IPS-18a (cell line): ENCODE data around the gene CNNM3.
A peak's percentile ranks its signal among the peaks of the same experiment; 100 is the strongest.

Experiments used
- H3K27ac ChIP-seq: one replicate; pipeline ENCODE4 v1.5.1; 2013; ENCODE audit warnings: low read length
- H3K27me3 ChIP-seq: one replicate; pipeline ENCODE4 v1.6.1; 2013; ENCODE audit warnings: mild to moderate bottlenecking, low read length; ENCODE audit not compliant: control insufficient read depth, insufficient read depth
- H3K36me3 ChIP-seq: one replicate; pipeline ENCODE4 v1.6.1; 2013; ENCODE audit warnings: low read depth, low read length; ENCODE audit not compliant: control insufficient read depth
- H3K4me1 ChIP-seq: one replicate; pipeline ENCODE4 v1.6.1; 2013; ENCODE audit warnings: low read depth, low read length; ENCODE audit not compliant: control insufficient read depth
- H3K4me3 ChIP-seq: one replicate; pipeline ENCODE4 v1.5.1; 2013; ENCODE audit warnings: low read length
- H3K9ac ChIP-seq: one replicate; pipeline ENCODE4 v1.6.1; 2013; ENCODE audit warnings: mild to moderate bottlenecking, low read length, moderate library complexity
- H3K9me3 ChIP-seq: one replicate; pipeline ENCODE4 v1.6.1; 2013; ENCODE audit warnings: low read depth, low read length; ENCODE audit not compliant: control insufficient read depth

The CNNM3 gene

GRCh38 chr2:96810783-96811192 is 5.3 kb upstream of the CNNM3 start:
- Histone ChIP-seq H3K9me3 (no peaks in the 10 kb centered on the region), H3K9ac (no peak overlapping the region), H3K27ac (no peak overlapping the region), H3K36me3 (no peaks in the 10 kb centered on the region), H3K4me3 (no peak overlapping the region), H3K27me3 (no peaks in the 10 kb centered on the region), H3K4me1 (peaks cover 4% of the 10 kb centered on the region)

- H3K36me3 ChIP-seq, result no peaks in the 10 kb centered on the region
- no peaks in the 10 kb centered on the region for H3K9me3 ChIP-seq
- peaks cover 4% of the 10 kb centered on the region for H3K4me1 ChIP-seq
- no peak overlapping the region for H3K27ac ChIP-seq
- no peaks in the 10 kb centered on the region for H3K27me3 ChIP-seq
- H3K4me3 ChIP-seq, result no peak overlapping the region
- no peak overlapping the region for H3K9ac ChIP-seq
Observed at GRCh38 chr2:96811917-96812316, 4.2 kb upstream of the CNNM3 start.

- peaks cover 8% of the 10 kb centered on the region for H3K27me3 ChIP-seq
- H3K27ac ChIP-seq, result no peak overlapping the region
- peaks cover 7% of the 10 kb centered on the region for H3K4me1 ChIP-seq
- H3K9me3 ChIP-seq, result no peaks in the 10 kb centered on the region
- peaks cover 3% of the 10 kb centered on the region for H3K36me3 ChIP-seq
- no peak overlapping the region for H3K9ac ChIP-seq
- H3K4me3 ChIP-seq, result no peak overlapping the region
Observed at GRCh38 chr2:96813656-96814055, 2.4 kb upstream of the CNNM3 start.

DNA sequence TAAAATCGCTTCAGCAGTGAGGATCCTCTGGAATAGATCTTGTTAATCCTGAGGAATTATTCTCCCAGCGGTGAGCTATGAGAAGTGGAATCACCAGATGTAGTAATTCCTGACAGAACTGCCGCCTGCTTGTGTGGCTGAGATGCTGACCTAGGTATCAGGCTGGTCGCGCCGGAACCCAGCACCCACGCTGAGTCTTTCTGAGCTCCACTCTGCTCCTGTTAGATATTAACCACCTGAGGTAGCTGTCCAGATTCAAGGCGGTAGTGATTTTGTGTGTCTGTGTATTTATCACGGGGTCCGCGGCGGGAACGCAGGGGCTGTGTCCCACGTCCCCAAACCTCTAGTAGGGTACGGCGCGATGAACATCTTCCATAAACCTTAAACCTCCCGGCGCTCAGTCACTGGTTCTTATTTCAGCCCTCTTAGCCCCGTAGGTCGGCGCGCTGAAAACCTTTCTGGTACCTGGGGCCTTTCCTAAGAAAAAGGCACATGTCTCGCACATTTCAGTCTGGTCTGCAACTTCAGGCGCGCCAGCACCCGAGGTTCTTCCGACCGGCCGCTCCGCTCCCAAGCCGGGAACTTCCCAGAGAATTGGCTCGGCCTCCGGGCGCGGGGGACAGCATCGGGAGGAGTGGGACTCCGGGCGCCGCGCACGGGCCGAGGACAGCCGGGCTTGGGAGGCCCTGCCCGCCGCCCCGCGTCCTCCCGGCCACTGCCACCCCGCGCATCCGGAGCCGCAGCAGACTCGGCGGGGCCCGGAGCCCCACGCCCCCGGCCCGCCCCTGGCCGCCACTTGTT is 542 bp upstream of the CNNM3 start:
- Histone ChIP-seq H3K9me3 (no peaks in the 10 kb centered on the region), H3K27me3 (peaks cover 8% of the 10 kb centered on the region), H3K9ac (peak overlapping the region; percentile 56), H3K36me3 (peaks cover 8% of the 10 kb centered on the region), H3K4me3 (peak overlapping the region; percentile 85), H3K27ac (peak overlapping the region; percentile 34), H3K4me1 (peaks cover 7% of the 10 kb centered on the region)

DNA sequence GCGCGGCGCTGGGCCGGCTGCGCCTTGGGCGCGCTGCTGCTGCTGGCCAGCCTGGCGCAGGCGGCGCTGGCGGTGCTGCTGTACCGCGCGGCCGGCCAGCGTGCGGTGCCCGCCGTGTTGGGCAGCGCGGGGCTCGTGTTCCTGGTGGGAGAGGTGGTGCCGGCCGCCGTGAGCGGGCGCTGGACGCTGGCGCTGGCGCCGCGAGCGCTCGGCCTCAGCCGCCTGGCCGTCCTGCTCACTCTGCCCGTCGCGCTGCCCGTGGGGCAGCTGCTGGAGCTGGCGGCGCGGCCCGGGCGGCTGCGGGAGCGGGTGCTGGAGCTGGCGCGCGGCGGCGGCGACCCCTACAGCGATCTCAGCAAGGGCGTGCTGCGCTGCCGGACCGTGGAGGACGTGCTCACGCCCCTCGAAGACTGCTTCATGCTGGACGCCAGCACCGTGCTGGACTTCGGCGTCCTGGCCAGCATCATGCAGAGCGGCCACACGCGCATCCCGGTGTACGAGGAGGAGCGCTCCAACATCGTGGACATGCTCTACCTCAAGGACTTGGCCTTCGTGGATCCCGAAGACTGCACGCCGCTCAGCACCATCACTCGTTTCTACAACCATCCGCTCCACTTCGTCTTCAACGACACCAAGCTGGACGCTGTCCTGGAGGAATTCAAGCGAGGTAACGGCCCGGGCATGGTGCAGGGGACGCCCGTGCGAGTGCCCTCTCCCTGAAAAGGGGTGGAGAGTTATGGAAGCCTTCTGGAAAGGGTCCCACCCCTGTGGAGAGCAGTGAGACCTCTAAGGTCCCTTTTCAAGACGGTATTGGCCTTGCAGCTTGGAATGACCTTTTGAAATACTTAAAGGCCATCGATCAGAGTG is 1.0 kb downstream of the CNNM3 start:
- H3K9ac ChIP-seq, result no peak overlapping the region
- peak overlapping the region; percentile 71 for H3K4me3 ChIP-seq
- H3K9me3 ChIP-seq, result no peaks in the 10 kb centered on the region
- peaks cover 7% of the 10 kb centered on the region for H3K4me1 ChIP-seq
- H3K36me3 ChIP-seq, result peaks cover 9% of the 10 kb centered on the region
- H3K27ac ChIP-seq, result no peak overlapping the region
- H3K27me3 ChIP-seq, result peaks cover 8% of the 10 kb centered on the region

DNA sequence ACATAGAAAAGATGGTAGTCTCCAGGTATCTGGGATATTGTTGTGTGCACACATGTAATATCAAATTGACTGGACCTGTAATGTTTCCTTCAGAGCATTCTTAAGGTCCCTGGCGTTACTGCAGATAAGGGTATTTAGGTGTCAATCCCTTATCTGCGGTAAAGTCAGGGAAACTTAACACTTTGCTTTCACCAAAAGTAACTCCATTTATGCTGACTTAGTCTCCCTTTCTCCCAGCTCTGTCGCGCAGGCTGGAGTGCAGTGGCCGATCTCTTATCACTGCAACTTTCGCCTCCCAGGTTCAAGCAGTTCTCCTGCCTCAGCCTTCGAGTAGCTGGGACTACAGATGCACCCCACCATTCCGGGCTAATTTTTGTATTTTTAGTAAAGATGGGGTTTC is 1.8 kb downstream of the CNNM3 start:
- peaks cover 9% of the 10 kb centered on the region for H3K36me3 ChIP-seq
- no peaks in the 10 kb centered on the region for H3K9me3 ChIP-seq
- peaks cover 7% of the 10 kb centered on the region for H3K4me1 ChIP-seq
- H3K9ac ChIP-seq, result no peak overlapping the region
- H3K27ac ChIP-seq, result no peak overlapping the region
- H3K4me3 ChIP-seq, result peak overlapping the region; percentile 71
- peaks cover 8% of the 10 kb centered on the region for H3K27me3 ChIP-seq

DNA sequence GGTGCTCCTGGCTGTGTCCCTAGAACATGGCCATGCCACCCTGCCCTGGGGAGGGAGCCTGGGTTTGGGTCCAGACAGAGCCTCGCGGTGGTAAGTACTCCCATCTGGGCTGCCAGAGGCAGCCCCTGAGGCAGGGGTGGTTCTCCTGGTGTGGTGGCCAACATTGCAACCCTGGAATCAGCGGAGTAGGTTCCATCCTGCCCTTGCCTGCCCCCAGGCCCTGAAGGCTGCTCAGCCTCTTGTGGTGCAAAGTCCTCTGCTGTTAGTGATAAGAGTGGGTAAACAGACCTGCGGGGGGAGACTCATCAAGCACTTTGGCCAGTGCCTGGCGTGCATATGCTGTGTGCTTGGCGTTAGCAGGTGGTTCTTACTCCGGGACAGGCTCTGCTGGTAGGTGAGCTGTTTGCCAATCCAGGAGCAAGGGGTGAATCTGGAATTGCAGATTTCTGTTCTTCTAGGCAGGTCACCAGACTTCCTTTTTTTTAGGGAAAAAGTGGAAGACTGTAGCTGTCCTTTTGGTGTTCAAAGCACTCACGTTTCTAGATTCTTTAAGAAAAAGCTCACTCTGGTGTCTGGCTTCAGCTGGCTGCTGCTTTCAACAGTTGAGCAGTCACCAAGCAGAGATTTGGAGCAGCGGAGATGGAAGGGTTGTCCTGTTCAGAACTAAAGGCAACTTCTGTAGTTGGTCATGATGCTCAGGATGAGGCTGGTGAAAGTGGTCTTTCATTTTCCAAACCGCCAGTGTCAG is 3.2 kb downstream of the CNNM3 start:
- H3K4me1 ChIP-seq, result peaks cover 7% of the 10 kb centered on the region
- H3K9me3 ChIP-seq, result no peaks in the 10 kb centered on the region
- no peak overlapping the region for H3K9ac ChIP-seq
- H3K36me3 ChIP-seq, result peaks cover 9% of the 10 kb centered on the region
- no peak overlapping the region for H3K4me3 ChIP-seq
- H3K27ac ChIP-seq, result no peak overlapping the region
- H3K27me3 ChIP-seq, result peaks cover 8% of the 10 kb centered on the region

- peaks cover 6% of the 10 kb centered on the region for H3K4me1 ChIP-seq
- H3K27me3 ChIP-seq, result peaks cover 8% of the 10 kb centered on the region
- H3K4me3 ChIP-seq, result no peak overlapping the region
- H3K36me3 ChIP-seq, result peaks cover 9% of the 10 kb centered on the region
- no peak overlapping the region for H3K27ac ChIP-seq
- no peaks in the 10 kb centered on the region for H3K9me3 ChIP-seq
- no peak overlapping the region for H3K9ac ChIP-seq
Observed at GRCh38 chr2:96819876-96820511, 3.9 kb downstream of the CNNM3 start.

DNA sequence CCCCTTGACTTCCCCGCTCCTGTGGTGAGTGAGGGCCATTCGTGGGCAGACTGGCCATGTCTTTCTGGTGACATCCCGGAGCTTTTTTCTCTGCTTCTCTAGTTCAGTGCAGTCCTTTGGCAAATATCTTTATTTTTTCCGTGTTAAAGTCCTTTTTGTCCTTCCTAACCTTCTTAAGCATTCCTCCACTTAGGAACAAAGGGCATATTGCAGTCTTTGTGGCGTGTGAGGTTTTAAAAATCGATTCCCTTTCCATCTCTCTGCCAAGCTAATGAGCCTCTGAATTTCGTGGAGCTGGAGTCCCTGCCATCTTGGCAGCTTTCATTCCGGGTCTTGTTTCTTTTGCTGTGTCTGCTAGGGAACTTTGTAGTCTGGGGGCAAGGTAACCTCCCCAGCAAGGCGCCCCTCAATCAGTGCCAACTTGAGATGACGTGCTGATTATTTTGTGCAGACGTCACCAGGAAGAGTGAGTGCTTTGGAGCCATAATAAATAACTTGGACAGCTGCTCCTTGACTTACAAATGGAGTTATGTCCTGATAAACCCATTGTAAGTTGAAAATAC is 5.1 kb downstream of the CNNM3 start:
- H3K9ac ChIP-seq, result no peak overlapping the region
- no peak overlapping the region for H3K4me3 ChIP-seq
- H3K9me3 ChIP-seq, result no peaks in the 10 kb centered on the region
- H3K27ac ChIP-seq, result no peak overlapping the region
- H3K27me3 ChIP-seq, result peaks cover 8% of the 10 kb centered on the region
- H3K4me1 ChIP-seq, result peaks cover 3% of the 10 kb centered on the region
- peaks cover 11% of the 10 kb centered on the region for H3K36me3 ChIP-seq

GRCh38 chr2:96822786-96823185 is 6.7 kb downstream of the CNNM3 start:
- H3K36me3 ChIP-seq, result peaks cover 19% of the 10 kb centered on the region
- no peak overlapping the region for H3K4me3 ChIP-seq
- H3K9ac ChIP-seq, result no peak overlapping the region
- H3K9me3 ChIP-seq, result no peaks in the 10 kb centered on the region
- peaks cover under 1% of the 10 kb centered on the region for H3K4me1 ChIP-seq
- H3K27ac ChIP-seq, result no peak overlapping the region
- H3K27me3 ChIP-seq, result peaks cover under 1% of the 10 kb centered on the region

GRCh38 chr2:96823198-96823597 is 7.1 kb downstream of the CNNM3 start:
- Histone ChIP-seq H3K9me3 (no peaks in the 10 kb centered on the region), H3K27me3 (no peaks in the 10 kb centered on the region), H3K27ac (no peak overlapping the region), H3K4me3 (no peak overlapping the region), H3K4me1 (no peaks in the 10 kb centered on the region), H3K9ac (no peak overlapping the region), H3K36me3 (peaks cover 23% of the 10 kb centered on the region)
